NB4 (cell line): Measurements from ENCODE around the gene FXYD1.

Experiments used
- DNase-seq: peaks from one replicate; pipeline ENCODE4 v3.0.0; 2010; ENCODE audit warnings: low read depth
- H3K4me3 ChIP-seq: one replicate; pipeline ENCODE4 v1.5.1; 2011; ENCODE audit warnings: mild to moderate bottlenecking, low read depth, low read length, moderate library complexity
- CTCF ChIP-seq: IDR thresholded peaks from one replicate; pipeline ENCODE4 v1.5.1; 2012; ENCODE audit warnings: low read depth, low read length
- MAX ChIP-seq: IDR thresholded peaks from 2 replicates; pipeline ENCODE4 v1.6.1; 2011; ENCODE audit warnings: low read depth, low read length
- MYC ChIP-seq: IDR thresholded peaks from 2 replicates; pipeline ENCODE4 v1.6.1; 2011; ENCODE audit warnings: low read depth, low read length
- POLR2A ChIP-seq: IDR thresholded peaks from 2 replicates; pipeline ENCODE4 v1.6.1; 2011; ENCODE audit warnings: mild to moderate bottlenecking; ENCODE audit not compliant: insufficient read length; ENCODE audit errors: extremely low read depth

Gene FXYD1

GRCh38 chr19:35184884-35185283 lies 46.3 kb downstream of the FXYD1 start:
- no peak for TF ChIP-seq POLR2A
- no peak for TF ChIP-seq MYC
- TF ChIP-seq CTCF, result no peak
- TF ChIP-seq MAX, result no peak
- DNase-seq, result no peak
- no peak overlapping the region for H3K4me3 ChIP-seq
